ENCODE data around the gene DAAM2.

DAAM2 gene

GRCh38 chr6:39758905-39759605 is 33.1 kb upstream of the DAAM2 start:
- H3K27ac ChIP-seq: no peak overlapping the region
- no peak for TF ChIP-seq CTCF (conservative IDR thresholded peaks at IDR 0.05)

- no peak for TF ChIP-seq CTCF (conservative IDR thresholded peaks at IDR 0.05)
- H3K27ac ChIP-seq: no peak overlapping the region
Measured at GRCh38 chr6:39760226-39760952, 31.8 kb upstream of the DAAM2 start.

GRCh38 chr6:39765508-39766065 is 26.6 kb upstream of the DAAM2 start:
- TF ChIP-seq CTCF (conservative IDR thresholded peaks at IDR 0.05): no peak
- no peak overlapping the region for H3K27ac ChIP-seq

- no peak for TF ChIP-seq CTCF (conservative IDR thresholded peaks at IDR 0.05)
Measured at GRCh38 chr6:39769012-39769411, 23.2 kb upstream of the DAAM2 start.

GRCh38 chr6:39770446-39770845 is 21.7 kb upstream of the DAAM2 start:
- no peak overlapping the region for H3K27ac ChIP-seq
- TF ChIP-seq CTCF (conservative IDR thresholded peaks at IDR 0.05): no peak

More at GRCh38 chr6:39769012-39769411, 23.2 kb upstream of the DAAM2 start:
- H3K27ac ChIP-seq: no peak overlapping the region

- TF ChIP-seq CTCF (conservative IDR thresholded peaks at IDR 0.05): no peak
- H3K27ac ChIP-seq: no peak overlapping the region
Measured at GRCh38 chr6:39772559-39773273, 19.5 kb upstream of the DAAM2 start.

GRCh38 chr6:39773782-39774181 is 18.4 kb upstream of the DAAM2 start:
- TF ChIP-seq CTCF (conservative IDR thresholded peaks at IDR 0.05): no peak
- H3K27ac ChIP-seq: no peak overlapping the region

All from VCaP (cell line).